Mammary epithelial cell (primary cell): ENCODE results near the gene CST5.

Experiments used
- EZH2 ChIP-seq: IDR thresholded peaks from 2 replicates; pipeline ENCODE4 v1.6.1; 2012; ENCODE audit warnings: low read length, inconsistent platforms, borderline replicate concordance
- TF ChIP-seq, protein P1 (sequence below), 2 donors: IDR thresholded peaks in 1 of 2; conservative IDR thresholded peaks in 1 of 2; 2 replicates each; pipeline ENCODE4 v1.5.1; 2011 to 2012; ENCODE audit warnings: inconsistent platforms in 2 of 2, low read length in 2 of 2, mild to moderate bottlenecking in 2 of 2, control low read depth in 1 of 2, low read depth in 1 of 2; ENCODE audit not compliant: insufficient read depth in 1 of 2; ENCODE audit errors: extremely low read depth in 1 of 2

DNA sequence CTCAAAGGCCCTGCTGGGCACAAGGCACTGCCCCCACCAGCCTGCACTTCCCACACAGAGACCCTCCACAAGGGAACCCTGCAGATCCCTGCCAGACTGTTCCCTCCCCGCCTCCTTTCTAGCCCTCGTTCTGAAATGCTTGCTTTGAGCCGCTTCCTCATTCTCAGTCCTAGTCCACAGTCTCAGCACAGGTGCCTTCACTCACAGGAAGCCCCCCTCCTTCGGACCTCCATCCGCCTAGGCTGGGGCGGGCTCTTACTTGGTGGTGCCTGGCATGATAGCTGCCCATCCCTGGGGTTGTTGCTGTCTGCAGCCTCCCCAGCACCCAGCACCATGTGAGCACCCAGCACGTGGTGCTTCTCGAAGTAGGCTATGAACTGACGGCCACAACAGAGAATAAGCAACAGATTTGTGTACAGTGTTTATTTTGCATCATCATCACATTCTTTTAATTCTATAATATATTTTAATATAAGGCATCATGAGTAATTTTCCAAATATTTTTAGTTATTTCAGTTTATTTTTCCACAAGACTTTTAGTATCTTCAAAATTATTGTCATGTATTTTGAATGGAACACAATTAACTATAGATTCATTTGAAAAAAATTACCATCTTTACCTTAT lies 12.3 kb downstream of the CST5 start:
- TF ChIP-seq, protein P1, sequence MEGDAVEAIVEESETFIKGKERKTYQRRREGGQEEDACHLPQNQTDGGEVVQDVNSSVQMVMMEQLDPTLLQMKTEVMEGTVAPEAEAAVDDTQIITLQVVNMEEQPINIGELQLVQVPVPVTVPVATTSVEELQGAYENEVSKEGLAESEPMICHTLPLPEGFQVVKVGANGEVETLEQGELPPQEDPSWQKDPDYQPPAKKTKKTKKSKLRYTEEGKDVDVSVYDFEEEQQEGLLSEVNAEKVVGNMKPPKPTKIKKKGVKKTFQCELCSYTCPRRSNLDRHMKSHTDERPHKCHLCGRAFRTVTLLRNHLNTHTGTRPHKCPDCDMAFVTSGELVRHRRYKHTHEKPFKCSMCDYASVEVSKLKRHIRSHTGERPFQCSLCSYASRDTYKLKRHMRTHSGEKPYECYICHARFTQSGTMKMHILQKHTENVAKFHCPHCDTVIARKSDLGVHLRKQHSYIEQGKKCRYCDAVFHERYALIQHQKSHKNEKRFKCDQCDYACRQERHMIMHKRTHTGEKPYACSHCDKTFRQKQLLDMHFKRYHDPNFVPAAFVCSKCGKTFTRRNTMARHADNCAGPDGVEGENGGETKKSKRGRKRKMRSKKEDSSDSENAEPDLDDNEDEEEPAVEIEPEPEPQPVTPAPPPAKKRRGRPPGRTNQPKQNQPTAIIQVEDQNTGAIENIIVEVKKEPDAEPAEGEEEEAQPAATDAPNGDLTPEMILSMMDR (conservative IDR thresholded peaks at IDR 0.05 in 1 of 2, IDR thresholded peaks at IDR 0.05 in 1 of 2; ENCODE audit: extremely low read depth in 1 of 2, insufficient read depth in 1 of 2, low read depth in 1 of 2, low read length in 2 of 2): no peak
- no peak for TF ChIP-seq EZH2
